HEK293 (cell line): ENCODE data around the gene PIK3C2A.
A peak's percentile ranks its signal among the peaks of the same experiment; 100 is the strongest.

Experiments
- CTCF ChIA-PET: fragments of 350-600 bp; formaldehyde crosslinking; extraction: SDS; loops from one replicate; lab custom pipeline; 2021; ENCODE audit warnings: antibody characterized with exemption; lab: Yijun Ruan, JAX
- POLR2A ChIA-PET: fragments of 300-600 bp; formaldehyde crosslinking; extraction: SDS; loops from one replicate; lab custom pipeline; 2020; ENCODE audit warnings: antibody characterized with exemption, inconsistent platforms; lab: Yijun Ruan, JAX
- H3K27ac ChIP-seq: fragments of 200-500 bp; sonication (Bioruptor generic); 2 replicates; pipeline ENCODE4 v1.5.1; 2014; ENCODE audit warnings: low read depth, low read length, control low read depth, inconsistent platforms; ENCODE audit errors: extremely low read depth
- H3K36me3 ChIP-seq, 2 experiments: fragments of 200-500 bp in 1 of 2; sonication (Bioruptor generic) in 1 of 2; 1 replicate in 1 of 2; 2 replicates in 1 of 2; pipeline ENCODE4 v1.5.1; 2014 to 2017; ENCODE audit warnings: inconsistent platforms in 2 of 2, low read length in 2 of 2; ENCODE audit not compliant: control insufficient read depth in 2 of 2, insufficient read depth in 1 of 2
- H3K4me1 ChIP-seq: fragments of 200-500 bp; sonication (Bioruptor generic); 2 replicates; pipeline ENCODE4 v1.5.1; 2014; ENCODE audit warnings: mild to moderate bottlenecking, low read length, inconsistent platforms; ENCODE audit not compliant: control insufficient read depth, insufficient read depth
- H3K4me3 ChIP-seq: 2 replicates; pipeline ENCODE4 v1.5.1; 2011; ENCODE audit warnings: low read depth, mild to moderate bottlenecking, control low read depth, low read length, moderate library complexity
- H3K9me3 ChIP-seq: fragments of 200-500 bp; sonication (Bioruptor generic); 2 replicates; pipeline ENCODE4 v1.5.1; 2014; ENCODE audit warnings: low read depth, low read length, inconsistent platforms; ENCODE audit not compliant: control insufficient read depth, insufficient read depth
- GFI1B ChIP-seq: fragments of 450-650 bp; formaldehyde crosslinking; IDR thresholded peaks from 2 replicates; pipeline ENCODE4 v1.5.1; 2016; ENCODE audit warnings: missing biosample characterization, missing genetic modification characterization
- TCF7L2 ChIP-seq: IDR thresholded peaks from 2 replicates; pipeline ENCODE4 v1.6.1; 2011; ENCODE audit warnings: low read depth, mild to moderate bottlenecking, inconsistent platforms, low read length, moderate library complexity, borderline replicate concordance
- YY2 ChIP-seq: fragments of 450-650 bp; formaldehyde crosslinking; IDR thresholded peaks from 2 replicates; pipeline ENCODE4 v1.5.1; 2016; ENCODE audit warnings: missing biosample characterization, missing genetic modification characterization
- ZBTB49 ChIP-seq: fragments of 450-650 bp; formaldehyde crosslinking; IDR thresholded peaks from 2 replicates; pipeline ENCODE4 v1.5.1; 2016; ENCODE audit warnings: missing biosample characterization, missing genetic modification characterization, low read depth
- ZIC2 ChIP-seq: fragments of 450-650 bp; formaldehyde crosslinking; IDR thresholded peaks from 2 replicates; pipeline ENCODE4 v1.5.1; 2016; ENCODE audit warnings: missing biosample characterization, missing genetic modification characterization
- ZNF157 ChIP-seq: fragments of 450-650 bp; formaldehyde crosslinking; IDR thresholded peaks from 2 replicates; pipeline ENCODE4 v1.5.1; 2016; ENCODE audit warnings: missing biosample characterization, missing genetic modification characterization
- ZNF211 ChIP-seq: fragments of 450-650 bp; formaldehyde crosslinking; IDR thresholded peaks from 2 replicates; pipeline ENCODE4 v1.5.1; 2016; ENCODE audit warnings: low read depth, missing biosample characterization, missing genetic modification characterization
- ZNF214 ChIP-seq: fragments of 450-650 bp; formaldehyde crosslinking; IDR thresholded peaks from 2 replicates; pipeline ENCODE4 v1.5.1; 2017; ENCODE audit warnings: missing biosample characterization, mild to moderate bottlenecking, missing genetic modification characterization, borderline replicate concordance
- ZNF302 ChIP-seq: fragments of 450-650 bp; formaldehyde crosslinking; IDR thresholded peaks from 2 replicates; pipeline ENCODE4 v1.5.1; 2016; ENCODE audit warnings: missing biosample characterization, missing genetic modification characterization, low read depth
- ZNF311 ChIP-seq: fragments of 450-650 bp; formaldehyde crosslinking; IDR thresholded peaks from 2 replicates; pipeline ENCODE4 v1.5.1; 2017; ENCODE audit warnings: missing biosample characterization, missing genetic modification characterization, borderline replicate concordance
- ZNF341 ChIP-seq: fragments of 450-650 bp; formaldehyde crosslinking; IDR thresholded peaks from 2 replicates; pipeline ENCODE4; 2016; ENCODE audit warnings: low read depth, missing biosample characterization, missing genetic modification characterization
- ZNF677 ChIP-seq: fragments of 450-650 bp; IDR thresholded peaks from 2 replicates; pipeline ENCODE4 v1.5.0; 2018; ENCODE audit warnings: missing biosample characterization, mild to moderate bottlenecking, missing genetic modification characterization, moderate library complexity
- ZNF776 ChIP-seq: fragments of 450-650 bp; formaldehyde crosslinking; IDR thresholded peaks from 2 replicates; pipeline ENCODE4 v1.5.0; 2017; ENCODE audit warnings: missing biosample characterization, missing genetic modification characterization, borderline replicate concordance
- ZNF792 ChIP-seq: fragments of 450-650 bp; formaldehyde crosslinking; IDR thresholded peaks from 2 replicates; pipeline ENCODE4 v1.5.1; 2016; ENCODE audit warnings: missing biosample characterization, missing genetic modification characterization
- ZSCAN5A ChIP-seq: fragments of 450-650 bp; formaldehyde crosslinking; IDR thresholded peaks from 2 replicates; pipeline ENCODE4 v1.5.1; 2016; ENCODE audit warnings: missing biosample characterization, missing genetic modification characterization
- TF ChIP-seq, protein P1 (sequence below): fragments of 450-650 bp; formaldehyde crosslinking; IDR thresholded peaks from 2 replicates; pipeline ENCODE4 v1.5.1; 2017; ENCODE audit warnings: missing biosample characterization, mild to moderate bottlenecking, missing genetic modification characterization, moderate library complexity
- TF ChIP-seq, protein P2 (sequence below): fragments of 450-650 bp; formaldehyde crosslinking; IDR thresholded peaks from 2 replicates; pipeline ENCODE4 v1.5.1; 2016; ENCODE audit warnings: missing biosample characterization, missing genetic modification characterization
- TF ChIP-seq, protein P3 (sequence below): fragments of 450-650 bp; formaldehyde crosslinking; IDR thresholded peaks from 2 replicates; pipeline ENCODE4 v1.5.1; 2016; ENCODE audit warnings: missing biosample characterization, missing genetic modification characterization

PIK3C2A gene

DNA sequence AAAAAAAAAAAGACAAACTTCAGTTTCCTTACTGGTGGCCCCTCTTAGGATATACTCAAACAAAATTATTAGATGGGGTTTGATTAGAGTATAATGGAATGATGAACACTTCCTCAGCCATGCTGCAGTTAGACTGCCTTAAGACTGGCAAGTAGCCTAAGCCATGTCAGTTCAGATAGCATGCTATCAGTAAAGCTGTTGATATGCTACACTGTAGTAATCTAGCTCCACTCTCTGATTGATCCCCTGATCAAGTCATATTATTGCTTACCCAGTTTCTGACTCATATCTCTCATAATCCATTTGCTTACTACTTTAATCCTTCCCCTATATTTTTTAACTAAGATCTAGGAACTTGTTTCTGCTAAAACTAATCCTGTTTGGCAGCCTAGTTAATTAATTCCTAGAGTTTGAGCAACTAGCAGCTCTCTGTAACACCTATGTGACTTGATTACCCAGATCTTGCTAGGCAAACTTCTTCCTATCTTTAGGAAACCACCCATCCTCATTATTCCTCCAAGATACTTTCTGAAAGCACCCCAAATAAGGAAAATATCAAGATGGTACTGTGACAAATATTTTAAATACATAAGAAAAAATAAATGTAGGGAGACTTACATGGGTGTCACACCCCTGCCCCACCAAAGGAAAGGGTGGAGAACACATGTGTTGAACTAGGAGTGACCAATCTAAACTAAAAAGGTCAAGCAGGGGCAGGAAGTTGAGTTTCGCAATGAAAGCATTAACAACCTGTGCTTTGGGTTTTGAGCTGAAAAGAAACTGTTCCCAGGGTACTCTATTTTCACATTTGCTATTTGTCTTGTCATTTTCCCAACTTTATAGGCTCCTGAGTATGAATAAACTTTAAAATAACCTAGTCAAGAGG, 43.2 kb downstream of the PIK3C2A start:
- CTCF ChIA-PET: interaction anchor here (0.7 kb wide), 1 partner anchor 290 kb away, joined by 5 read pairs; no protein-coding TSS in a partner anchor
- Histone ChIP-seq H3K4me1 (no peaks in the 10 kb centered on the region), H3K4me3 (no peak overlapping the region), H3K9me3 (no peaks in the 10 kb centered on the region), H3K36me3 (peaks cover 0 to 14% of the 10 kb centered on the region in 2 experiments; a peak in 1 of 3 replicates), H3K27ac (no peak overlapping the region)
- TF ChIP-seq, protein P1, sequence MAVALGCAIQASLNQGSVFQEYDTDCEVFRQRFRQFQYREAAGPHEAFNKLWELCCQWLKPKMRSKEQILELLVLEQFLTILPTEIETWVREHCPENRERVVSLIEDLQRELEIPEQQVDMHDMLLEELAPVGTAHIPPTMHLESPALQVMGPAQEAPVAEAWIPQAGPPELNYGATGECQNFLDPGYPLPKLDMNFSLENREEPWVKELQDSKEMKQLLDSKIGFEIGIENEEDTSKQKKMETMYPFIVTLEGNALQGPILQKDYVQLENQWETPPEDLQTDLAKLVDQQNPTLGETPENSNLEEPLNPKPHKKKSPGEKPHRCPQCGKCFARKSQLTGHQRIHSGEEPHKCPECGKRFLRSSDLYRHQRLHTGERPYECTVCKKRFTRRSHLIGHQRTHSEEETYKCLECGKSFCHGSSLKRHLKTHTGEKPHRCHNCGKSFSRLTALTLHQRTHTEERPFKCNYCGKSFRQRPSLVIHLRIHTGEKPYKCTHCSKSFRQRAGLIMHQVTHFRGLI: no peak
- TF ChIP-seq, protein P2, sequence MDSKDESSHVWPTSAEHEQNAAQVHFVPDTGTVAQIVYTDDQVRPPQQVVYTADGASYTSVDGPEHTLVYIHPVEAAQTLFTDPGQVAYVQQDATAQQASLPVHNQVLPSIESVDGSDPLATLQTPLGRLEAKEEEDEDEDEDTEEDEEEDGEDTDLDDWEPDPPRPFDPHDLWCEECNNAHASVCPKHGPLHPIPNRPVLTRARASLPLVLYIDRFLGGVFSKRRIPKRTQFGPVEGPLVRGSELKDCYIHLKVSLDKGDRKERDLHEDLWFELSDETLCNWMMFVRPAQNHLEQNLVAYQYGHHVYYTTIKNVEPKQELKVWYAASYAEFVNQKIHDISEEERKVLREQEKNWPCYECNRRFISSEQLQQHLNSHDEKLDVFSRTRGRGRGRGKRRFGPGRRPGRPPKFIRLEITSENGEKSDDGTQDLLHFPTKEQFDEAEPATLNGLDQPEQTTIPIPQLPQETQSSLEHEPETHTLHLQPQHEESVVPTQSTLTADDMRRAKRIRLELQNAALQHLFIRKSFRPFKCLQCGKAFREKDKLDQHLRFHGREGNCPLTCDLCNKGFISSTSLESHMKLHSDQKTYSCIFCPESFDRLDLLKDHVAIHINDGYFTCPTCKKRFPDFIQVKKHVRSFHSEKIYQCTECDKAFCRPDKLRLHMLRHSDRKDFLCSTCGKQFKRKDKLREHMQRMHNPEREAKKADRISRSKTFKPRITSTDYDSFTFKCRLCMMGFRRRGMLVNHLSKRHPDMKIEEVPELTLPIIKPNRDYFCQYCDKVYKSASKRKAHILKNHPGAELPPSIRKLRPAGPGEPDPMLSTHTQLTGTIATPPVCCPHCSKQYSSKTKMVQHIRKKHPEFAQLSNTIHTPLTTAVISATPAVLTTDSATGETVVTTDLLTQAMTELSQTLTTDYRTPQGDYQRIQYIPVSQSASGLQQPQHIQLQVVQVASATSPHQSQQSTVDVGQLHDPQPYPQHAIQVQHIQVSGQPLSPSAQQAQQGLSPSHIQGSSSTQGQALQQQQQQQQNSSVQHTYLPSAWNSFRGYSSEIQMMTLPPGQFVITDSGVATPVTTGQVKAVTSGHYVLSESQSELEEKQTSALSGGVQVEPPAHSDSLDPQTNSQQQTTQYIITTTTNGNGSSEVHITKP: peak; percentile 46
- POLR2A ChIA-PET: interaction anchor here (0.5 to 0.7 kb wide), 2 partner anchors 15 to 38 kb away, joined by 3 to 5 read pairs; no protein-coding TSS in a partner anchor

DNA sequence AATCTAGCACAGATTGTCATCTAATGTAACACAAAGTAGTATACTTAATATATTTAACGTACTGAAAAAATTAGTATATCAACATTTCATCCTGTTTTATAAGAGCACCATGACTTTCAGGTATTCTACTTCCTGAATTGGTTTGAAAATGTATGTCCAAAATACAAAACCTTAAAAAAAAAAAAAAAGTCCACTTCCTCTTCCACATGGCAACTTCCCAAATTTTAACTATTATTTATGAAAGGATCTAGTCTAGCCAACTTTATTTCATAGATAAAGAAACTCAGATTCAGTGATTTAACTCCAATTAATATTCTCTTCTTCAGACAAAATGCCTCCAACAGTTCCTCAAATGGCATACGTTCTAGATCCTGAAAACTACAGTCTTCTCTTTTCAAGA, 44.0 kb downstream of the PIK3C2A start:
- TF ChIP-seq GFI1B (tag by site-specific recombination) (no peak), ZSCAN5A (tag by site-specific recombination) (no peak), ZBTB49 (no peak)
- ChIA-PET CTCF (no interaction called here), POLR2A (no interaction called here)
- H3K4me1 ChIP-seq: no peaks in the 10 kb centered on the region
- H3K27ac ChIP-seq: no peak overlapping the region
- H3K9me3 ChIP-seq: no peaks in the 10 kb centered on the region
- H3K36me3 ChIP-seq: peaks cover 0 to 5% of the 10 kb centered on the region in 2 experiments; a peak in 1 of 3 replicates
- H3K4me3 ChIP-seq: no peak overlapping the region

DNA sequence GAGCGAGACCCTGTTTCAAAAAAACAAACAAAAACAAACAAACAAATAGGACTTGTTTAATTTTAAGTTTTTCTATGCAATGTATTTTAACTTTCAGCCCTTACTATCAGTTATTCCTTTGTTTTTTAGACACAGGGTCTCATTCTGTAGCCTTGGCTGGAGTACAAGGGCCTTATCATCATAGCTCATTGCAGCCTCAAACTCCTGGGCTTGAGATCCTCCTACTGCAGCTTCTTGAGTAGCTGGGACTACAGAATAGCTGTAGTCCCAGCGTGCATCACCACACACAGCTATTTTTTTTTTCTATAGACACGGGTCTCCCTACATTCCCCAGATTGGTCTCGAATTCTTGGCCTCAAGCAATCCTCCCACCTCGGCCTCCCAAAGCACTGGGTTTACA, 44.5 kb downstream of the PIK3C2A start:
- POLR2A ChIA-PET: no interaction called here
- Histone ChIP-seq H3K27ac (no peak overlapping the region), H3K36me3 (peaks cover 0 to under 1% of the 10 kb centered on the region in 2 experiments; a peak in 1 of 3 replicates), H3K4me3 (no peak overlapping the region), H3K4me1 (no peaks in the 10 kb centered on the region), H3K9me3 (no peaks in the 10 kb centered on the region)
- CTCF ChIA-PET: no interaction called here
- no peak for TF ChIP-seq ZNF311
- no peak for TF ChIP-seq ZIC2 (tag by site-specific recombination)
- no peak for TF ChIP-seq ZNF792
- no peak for TF ChIP-seq ZNF214 (tag by site-specific recombination)
- no peak for TF ChIP-seq ZNF341 (tag by site-specific recombination)
- no peak for TF ChIP-seq YY2 (tag by site-specific recombination)
- no peak for TF ChIP-seq TCF7L2
- TF ChIP-seq ZNF211 (tag by site-specific recombination): no peak
- no peak for TF ChIP-seq ZNF677 (tag by site-specific recombination)
- TF ChIP-seq ZNF302 (tag by site-specific recombination): no peak
- TF ChIP-seq, protein P3, sequence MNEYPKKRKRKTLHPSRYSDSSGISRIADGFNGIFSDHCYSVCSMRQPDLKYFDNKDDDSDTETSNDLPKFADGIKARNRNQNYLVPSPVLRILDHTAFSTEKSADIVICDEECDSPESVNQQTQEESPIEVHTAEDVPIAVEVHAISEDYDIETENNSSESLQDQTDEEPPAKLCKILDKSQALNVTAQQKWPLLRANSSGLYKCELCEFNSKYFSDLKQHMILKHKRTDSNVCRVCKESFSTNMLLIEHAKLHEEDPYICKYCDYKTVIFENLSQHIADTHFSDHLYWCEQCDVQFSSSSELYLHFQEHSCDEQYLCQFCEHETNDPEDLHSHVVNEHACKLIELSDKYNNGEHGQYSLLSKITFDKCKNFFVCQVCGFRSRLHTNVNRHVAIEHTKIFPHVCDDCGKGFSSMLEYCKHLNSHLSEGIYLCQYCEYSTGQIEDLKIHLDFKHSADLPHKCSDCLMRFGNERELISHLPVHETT (tag by site-specific recombination): no peak
- no peak for TF ChIP-seq ZNF157 (tag by site-specific recombination)
- TF ChIP-seq ZNF776 (tag by site-specific recombination): no peak
